Measurements from ENCODE around the gene DDX31. TPM values are rescaled to one million over a fixed set of nuclear protein-coding genes. Genes with fewer than 3 reads are reported as not detected.
"Not testable (repeated sequence)": the region's sequence is repeated elsewhere in the genome, so short reads cannot be mapped to it uniquely, and the experiment has no call there.

DDX31 gene
- total RNA-seq, result 12.9 and 16.8 TPM in 2 replicates

DNA sequence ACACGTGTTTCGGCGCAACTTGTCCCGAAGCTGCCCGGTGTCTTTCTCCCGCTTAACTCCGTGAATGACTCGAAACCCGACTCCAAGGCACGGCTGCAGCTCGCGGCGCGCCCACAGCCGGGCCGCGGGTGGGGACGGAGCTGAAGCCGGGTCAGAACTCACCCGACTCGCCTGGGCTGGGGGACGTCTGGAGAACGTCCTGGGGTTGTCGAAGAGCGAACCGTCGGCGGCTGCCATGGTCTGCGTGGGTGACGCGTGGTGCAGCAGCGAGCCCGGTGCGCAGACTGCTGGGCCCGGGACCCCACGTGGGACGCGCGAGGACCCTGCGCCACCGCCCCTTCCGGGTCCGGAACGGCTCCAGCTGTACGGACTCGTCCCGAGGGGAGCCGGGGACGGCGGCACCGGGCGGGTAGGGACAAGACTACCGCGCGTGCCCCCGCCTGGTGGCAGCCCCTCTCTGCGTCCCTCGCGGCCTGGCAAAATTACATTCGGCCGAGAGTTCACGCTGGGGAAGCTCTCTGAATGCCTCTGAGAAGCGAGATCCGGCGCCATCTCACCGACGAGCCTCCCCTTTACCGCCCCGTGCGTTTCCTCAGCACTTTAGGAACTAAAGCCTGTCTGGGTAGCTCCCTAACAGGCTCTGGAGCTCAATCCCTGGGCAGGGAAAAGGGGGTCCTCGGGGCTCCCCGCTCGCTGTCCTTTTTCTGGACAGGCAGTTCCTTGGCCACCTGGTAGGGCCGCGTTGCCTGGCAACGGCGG, at the start of gene DDX31:
DDX31 (minus strand) TSS at position 286 of the 759 bp plus-strand sequence; CDS start at position 237, 49 bp downstream.
- DNase-seq (ENCODE audit: extremely low read depth, low read depth, low spot score), result no peak

DNA sequence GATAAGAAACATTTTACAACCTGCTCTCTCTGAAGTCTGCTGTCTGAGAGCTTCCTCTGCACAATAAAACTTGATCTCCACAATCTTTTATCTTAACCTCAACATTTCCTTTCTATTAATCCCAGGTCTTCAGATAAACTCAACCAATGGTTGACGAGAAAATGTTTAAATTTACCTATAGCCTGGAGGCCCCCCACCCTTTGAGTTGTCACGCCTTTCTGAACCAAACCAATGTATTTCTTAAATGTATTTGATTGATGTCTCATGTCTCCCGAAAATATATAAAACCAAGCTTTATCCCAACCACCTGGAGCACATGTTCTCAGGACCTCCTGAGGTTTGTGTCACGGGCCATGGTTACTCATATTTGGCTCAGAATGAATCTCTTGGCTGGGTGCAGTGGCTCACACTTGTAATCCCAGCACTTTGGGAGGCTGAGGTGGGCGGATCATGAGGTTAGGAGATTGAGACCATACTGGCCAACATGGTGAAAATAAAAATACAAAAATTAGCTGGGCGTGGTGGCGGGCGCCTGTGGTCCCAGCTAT, 48.7 kb upstream of the DDX31 start:
- DNase-seq (ENCODE audit: extremely low read depth, low read depth, low spot score), result not testable (repeated sequence)

DNA sequence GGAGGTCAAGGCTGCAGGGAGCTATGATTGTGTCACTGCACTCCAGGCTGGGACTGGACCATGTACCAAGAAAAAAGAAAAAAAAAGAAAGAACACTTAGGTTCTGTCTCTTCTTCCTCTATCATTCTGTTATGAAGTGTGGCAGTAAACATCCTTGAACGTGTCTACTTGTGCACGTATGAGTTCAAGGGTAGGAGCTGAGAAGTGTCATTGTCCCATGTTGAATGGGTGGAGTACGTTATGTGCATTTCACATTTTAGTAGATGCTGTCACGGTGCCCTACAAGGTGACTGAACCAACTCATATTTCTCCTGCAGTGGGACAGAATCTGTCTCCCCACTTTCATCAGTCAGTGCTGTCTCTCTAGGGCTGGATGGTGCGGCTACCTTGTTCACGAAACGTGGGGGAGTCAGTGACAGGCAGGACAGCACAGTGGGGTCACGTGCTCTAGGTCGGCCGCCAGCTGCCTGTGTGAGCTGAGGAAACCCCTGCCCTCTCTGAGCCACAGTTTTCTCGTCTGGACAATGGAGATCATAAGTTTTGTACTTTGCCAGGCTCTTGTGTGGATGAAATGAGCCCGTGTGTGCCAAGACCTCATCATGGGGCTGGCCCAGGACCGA, 47.7 kb upstream of the DDX31 start:
- DNase-seq (ENCODE audit: extremely low read depth, low read depth, low spot score), result no peak

DNA sequence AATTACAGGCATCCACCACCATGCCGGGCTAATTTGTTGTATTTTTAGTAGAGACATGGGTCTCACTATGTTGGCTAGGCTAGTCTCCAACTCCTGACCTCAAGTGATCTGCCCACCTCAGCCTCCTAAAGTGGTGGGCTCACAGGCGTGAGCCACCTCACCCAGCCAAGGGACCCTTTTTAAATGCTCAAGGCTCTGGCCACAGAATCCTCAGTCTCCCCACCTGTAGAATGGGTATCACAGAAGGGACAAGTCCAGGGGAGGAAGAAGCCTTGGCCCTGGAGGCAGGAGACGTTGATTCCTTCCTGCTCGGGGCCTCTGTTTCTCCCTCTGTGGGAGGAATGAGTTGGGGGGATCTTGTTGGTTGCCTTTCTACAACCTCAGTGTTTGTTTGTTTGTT, 46.2 kb upstream of the DDX31 start:
- DNase-seq (ENCODE audit: extremely low read depth, low read depth, low spot score), result no peak

DNA sequence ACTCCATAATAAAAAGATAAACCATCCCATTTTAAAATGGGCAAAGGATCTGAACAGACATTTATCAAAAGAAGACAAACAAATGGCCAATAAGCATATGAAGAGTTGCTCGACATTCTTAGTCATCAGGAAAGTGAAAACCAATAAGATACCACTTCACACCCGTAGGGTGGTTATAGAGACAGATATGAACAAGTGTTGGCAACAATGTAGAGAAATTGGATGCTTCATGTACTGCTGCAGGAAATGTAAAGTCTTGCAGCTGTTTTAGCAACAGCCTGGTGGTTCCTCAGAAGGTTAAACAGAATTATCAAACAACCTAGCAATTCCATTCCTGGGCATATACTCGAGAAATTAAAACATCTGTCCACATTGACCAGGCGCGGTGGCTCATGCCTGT, 43.0 kb upstream of the DDX31 start:
- no peak for DNase-seq (ENCODE audit: extremely low read depth, low read depth, low spot score)

DNA sequence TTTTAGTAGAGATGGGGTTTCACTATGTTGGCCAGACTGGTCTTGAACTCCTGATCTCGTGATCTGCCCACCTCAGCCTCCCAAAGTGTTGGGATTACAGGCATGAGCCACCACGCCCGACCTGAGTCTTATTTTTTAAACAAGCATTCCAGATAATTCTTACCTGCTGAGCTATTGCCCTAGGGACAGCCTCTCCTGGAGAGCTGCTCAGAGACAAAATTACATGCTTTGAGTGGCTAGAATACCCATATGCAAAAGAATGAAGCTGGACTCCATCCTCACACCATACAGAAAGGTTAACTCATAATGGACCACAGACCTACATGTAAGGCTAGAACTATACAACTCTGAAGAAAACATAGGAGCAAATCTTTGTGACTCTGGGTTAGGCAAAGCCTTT, 42.1 kb upstream of the DDX31 start:
- DNase-seq (ENCODE audit: extremely low read depth, low read depth, low spot score), result no peak

DNA sequence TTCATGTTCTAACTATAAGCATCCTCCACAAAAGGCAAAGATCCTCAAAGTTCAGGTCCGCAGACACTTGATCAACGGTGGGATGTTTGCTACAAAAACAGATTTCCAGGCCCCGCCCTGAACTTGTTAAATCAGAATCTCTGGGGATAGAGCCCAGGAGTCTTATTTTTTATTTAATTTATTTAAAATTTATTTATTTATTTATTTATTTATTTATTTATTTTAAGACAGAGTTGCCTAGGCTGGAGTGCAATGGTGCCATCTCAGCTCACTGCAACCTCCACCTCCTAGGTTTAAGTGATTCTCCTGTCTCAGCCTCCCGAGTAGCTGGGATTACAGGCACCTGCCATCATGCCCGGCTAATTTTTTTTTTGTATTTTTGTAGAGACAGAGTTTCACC, 41.4 kb upstream of the DDX31 start:
- not testable (repeated sequence) for DNase-seq (ENCODE audit: extremely low read depth, low read depth, low spot score)

DNA sequence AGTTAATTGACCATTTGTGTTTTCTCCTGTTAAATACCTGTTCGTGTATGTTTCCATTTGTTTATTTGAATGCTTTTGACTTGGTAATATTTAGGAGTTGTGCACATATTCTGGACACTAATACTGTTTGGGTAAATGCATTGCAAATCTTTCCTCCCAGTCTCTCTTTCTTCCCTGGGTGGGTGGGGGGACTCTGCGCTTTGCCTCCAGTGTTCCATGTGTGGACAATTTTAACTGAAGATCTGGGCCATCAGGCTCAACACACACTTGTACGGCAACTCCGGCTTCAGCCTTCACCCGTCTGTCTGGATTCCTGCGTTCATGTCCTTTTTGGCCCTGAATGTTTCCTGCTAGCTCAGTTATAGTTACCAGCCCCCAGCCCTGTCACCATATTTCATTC, 40.5 kb upstream of the DDX31 start:
- no peak for DNase-seq (ENCODE audit: extremely low read depth, low read depth, low spot score)

DNA sequence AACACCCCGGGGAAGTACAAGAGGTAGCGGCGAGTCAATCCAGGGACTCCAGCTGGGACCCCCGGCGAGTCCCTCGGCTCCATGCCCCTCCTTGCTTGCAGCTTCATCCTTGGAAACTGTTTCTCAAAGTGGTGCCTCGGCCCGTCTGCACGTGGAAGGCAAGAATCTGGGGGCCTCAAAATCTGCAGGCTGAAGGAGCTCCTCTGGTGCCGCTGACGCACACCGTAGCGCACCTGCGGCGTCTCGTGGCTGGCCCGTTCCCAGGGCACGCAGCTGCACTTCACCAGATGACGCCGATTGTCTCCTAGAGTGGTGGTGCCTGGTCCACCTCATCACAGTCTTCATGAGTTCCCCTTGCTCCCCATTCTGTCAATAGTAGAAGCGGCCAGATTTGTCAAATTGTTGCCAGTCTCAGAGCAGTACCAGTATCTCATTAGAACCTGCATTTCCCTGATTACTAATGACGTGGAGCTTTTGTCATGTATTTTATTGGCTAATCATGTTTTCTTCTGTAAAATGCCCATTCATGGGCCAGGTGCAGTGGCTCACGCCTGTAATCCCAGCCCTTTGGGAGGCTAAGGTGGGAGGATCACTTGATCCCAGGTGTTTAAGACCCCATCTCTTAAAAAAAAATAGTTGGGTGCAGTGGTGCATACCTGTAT, 39.1 kb upstream of the DDX31 start:
- DNase-seq (ENCODE audit: extremely low read depth, low read depth, low spot score), result no peak

DNA sequence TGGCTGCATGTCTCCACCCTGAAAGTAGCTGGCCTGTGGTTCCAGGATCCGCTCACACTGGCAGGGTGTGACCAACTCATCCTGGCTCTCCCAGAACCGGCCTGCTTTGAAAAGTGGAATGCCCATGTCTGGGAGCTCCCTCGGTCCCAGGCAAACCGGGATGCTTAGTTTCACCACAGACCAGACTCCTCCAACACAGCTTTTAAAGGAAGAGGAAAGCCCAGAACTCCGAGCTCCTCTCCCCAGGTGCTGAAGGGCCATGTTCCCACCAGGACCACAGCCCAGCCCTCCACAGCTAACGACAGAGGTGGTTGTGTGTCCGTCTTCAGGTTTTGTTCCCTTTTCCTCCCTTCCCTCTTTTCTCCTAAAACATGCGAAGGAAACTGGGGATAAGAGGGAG, 38.5 kb upstream of the DDX31 start:
- DNase-seq (ENCODE audit: extremely low read depth, low read depth, low spot score), result no peak

DNA sequence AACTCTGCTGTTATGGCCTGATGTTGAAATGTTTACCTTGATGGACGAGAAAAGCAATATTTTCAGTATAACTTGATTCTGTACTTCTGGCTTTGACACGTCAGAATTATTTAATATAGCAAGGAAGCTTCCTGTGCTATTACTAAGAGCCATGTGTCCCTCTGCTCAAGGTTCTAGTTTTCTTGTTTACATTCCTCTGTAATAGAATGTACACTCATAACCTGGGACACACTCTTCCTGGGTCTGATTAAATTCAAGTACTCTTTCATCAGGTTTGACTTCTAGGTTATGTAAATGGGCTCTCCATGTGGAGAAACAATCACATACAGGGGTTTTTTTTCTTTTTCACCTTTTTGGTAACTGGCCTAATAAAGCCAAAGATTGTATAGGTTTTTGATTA, 33.6 kb upstream of the DDX31 start:
- no peak for DNase-seq (ENCODE audit: extremely low read depth, low read depth, low spot score)

DNA sequence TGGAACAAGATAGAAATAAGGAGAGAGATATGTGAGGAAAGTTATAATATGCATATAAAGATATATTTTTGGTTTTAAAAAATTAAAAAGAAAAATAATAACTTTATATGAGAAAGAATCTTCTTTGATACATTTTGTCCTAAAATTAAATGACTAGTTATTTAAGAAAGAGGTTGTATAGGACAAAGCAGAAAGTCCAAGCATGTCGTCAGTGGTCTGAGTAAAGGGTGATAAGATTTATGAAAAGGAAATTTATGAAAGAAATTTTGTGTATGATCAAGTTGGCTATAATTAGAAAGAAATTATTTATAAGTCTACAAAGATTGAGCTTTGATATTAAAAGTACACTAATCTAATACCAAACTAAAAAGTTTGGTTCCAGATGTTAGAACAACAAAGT, 32.5 kb upstream of the DDX31 start:
- DNase-seq (ENCODE audit: extremely low read depth, low read depth, low spot score), result no peak

DNA sequence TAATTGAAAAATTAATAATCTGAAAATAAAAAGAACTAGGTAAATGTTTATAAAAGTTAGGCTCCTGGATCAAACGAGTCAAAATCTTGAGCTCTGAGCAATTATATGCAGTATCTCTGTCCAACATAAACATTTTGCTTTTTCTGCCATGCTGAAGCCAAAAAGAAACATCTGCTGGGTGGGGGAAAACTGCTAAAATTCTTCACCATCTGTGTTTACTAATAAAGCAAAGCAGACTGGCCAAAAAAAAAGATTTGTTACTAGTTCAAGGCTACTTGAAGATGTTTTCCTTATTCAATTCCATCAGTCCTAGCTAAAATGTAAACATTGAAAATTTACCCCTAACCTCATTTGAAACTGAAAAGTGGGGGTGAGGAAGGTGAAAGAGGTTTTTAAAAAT, 30.2 kb upstream of the DDX31 start:
- DNase-seq (ENCODE audit: extremely low read depth, low read depth, low spot score), result no peak

DNA sequence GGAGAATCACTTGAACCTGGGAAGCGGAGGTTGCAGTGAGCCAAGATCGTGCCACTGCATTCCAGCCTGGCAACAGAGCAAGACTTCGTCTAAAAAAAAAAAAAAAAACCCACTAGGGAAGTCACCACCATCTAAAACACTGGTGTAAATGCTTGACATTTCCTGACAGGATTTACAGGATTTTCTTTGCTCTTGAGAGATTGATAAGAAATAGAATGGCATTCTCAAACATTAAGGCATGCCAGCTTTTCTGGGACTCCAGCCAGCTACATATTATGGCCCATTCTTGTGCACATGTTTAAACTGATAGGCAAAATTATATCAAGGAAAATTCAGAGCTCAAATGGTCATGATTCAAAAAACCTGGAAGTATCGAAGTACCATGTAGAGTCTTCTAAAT, 29.2 kb upstream of the DDX31 start:
- DNase-seq (ENCODE audit: extremely low read depth, low read depth, low spot score), result peak; percentile 52

DNA sequence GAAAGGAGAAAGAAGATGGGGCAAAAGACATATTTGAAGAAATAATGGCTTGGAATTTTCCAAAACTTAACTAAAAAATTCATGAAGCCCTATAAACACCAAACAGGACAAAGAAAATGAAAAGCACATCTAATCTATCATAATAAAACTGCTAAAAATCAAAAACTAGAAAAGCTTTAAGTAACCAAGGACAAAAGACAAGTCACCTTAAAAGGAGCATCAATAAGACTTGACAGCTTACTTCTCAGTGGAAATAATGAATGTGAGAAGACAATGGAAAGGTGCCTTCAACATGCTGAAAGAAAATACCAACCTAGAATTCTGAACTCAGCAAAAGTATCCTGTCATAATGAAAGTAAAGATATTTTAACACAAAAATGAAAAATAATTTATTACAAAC, 27.4 kb upstream of the DDX31 start:
- DNase-seq (ENCODE audit: extremely low read depth, low read depth, low spot score), result no peak

DNA sequence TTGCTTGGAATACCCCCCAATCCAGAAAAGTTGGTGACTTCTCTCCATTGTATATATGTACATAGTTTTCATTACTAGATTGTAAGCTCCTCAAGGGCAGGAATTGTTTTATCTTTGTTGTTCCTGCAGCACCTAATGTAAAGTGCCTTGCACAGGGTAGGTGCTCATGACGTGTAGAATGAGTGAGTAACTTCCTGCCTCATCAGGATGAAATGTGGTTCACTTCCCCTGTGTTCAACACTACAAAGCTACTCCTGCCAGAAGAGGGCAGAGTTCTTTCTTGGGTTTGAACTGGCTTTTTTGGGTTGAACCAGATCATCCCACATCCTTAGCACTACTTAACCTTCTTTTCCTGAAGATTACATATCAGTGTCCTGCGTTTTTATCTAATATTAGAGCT, 24.4 kb upstream of the DDX31 start:
- DNase-seq (ENCODE audit: extremely low read depth, low read depth, low spot score), result no peak

DNA sequence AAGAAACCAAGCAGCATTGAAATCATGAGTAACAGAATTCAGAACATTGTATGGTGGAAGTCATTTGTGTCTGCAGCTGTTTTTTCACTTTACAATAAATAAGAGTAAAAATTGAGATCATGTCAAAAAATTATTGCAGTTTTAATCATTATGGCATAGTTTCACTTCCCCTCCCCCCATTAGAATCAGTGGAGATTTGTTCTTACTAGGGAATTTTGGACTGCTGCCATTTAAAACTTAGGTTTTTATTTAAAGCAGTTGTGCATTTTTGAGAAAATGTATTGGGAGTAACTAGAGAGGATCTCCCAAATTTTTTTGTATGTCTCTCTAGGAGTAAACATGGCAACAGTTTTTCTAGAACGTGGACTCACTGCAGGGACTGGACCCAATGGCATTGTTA, 20.9 kb upstream of the DDX31 start:
- no peak for DNase-seq (ENCODE audit: extremely low read depth, low read depth, low spot score)

DNA sequence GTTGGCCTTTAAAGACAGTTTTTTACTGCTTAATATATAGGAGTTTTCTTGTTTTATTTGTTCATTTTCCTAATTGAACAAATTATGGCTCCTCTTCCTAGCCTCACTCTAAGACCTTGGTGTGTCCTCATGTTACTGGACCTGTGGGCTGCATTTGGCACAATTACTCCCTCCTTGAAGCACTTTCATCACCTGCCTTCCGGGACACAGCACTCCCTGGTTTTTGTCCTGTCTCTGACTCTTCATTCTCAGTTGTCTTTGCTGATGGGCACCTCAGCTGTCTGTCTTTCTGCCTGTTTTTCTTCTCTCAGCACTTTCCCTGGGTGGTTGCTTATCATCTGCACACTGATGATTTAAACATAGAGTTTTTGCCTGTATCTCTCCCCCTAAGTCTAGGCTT, 14.1 kb upstream of the DDX31 start:
- DNase-seq (ENCODE audit: extremely low read depth, low read depth, low spot score), result no peak

DNA sequence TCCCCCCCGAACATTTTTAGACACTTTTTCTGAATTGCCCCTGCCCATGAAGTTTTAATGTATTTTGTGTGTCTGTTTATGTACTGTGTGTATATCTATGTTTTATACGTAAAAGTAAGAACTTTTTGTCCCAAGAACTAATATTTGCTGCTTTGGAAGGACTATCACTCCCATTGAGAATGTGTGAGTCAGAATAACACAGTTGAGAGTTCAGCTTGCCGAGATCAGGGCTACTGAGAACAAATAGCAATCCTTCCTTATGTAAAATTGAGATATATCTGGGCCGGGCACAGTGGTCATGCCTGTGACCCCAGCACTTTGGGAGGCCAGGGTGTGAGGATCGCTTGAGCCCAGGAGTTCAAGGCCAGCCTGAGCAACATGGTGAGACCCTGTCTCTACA, 11.8 kb upstream of the DDX31 start:
- DNase-seq (ENCODE audit: extremely low read depth, low read depth, low spot score), result no peak

DNA sequence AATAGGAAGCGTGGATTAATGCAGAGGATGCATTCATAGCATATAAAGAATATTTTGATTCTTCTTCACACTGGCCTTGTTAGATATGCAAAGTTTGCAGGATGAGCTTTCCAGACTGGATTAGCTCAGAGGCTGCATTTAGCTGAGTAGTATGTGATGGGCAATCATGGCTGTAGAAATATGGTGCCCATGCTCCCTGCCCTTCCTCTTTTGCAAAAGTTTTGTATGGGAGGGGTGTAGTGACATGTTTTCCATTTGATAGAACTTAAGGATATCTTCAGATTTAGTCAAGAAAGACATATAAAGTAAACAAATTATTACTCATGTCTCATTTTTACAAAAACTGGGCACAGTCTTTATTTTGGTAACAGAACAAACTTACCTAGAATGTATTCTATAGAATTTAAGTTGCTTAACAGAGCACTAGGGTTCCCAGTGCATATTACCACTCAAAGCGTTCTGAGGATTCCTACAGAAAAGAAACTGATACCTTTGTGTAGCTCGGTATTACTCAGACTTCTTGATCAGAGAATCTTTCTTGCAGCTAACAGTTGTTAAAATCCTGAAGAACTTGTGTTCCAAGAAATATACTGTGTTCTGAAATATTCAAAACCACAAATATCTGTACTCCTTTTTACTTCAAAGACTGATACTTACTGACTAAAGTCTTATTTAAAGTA, 10.3 kb upstream of the DDX31 start:
- no peak for DNase-seq (ENCODE audit: extremely low read depth, low read depth, low spot score)

DNA sequence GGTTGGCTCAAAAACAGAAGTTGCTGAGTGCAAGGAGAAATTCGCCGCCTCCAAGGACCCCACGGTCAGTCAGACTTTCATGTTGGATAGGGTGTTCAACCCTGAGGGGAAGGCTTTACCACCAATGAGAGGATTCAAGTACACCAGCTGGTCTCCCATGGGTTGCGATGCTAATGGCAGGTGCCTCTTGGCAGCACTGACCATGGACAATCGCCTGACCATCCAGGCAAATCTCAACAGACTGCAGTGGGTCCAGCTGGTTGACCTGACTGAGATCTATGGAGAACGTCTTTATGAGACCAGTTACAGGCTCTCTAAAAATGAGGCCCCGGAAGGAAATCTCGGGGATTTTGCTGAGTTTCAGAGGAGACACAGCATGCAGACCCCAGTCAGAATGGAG, 8.2 kb upstream of the DDX31 start:
- no peak for DNase-seq (ENCODE audit: extremely low read depth, low read depth, low spot score)

Measured in glomerular endothelial cell (primary cell).